Prostate gland (tissue), 2 donors: ENCODE results near the gene TMEM150B. TPM values are rescaled to one million over a fixed set of nuclear protein-coding genes. Genes with fewer than 3 reads are reported as not detected.

Source experiments
- DNase-seq: peaks from one replicate; pipeline ENCODE4 v3.0.0-alpha.2; 2019; ENCODE audit warnings: low spot score
- H3K27ac ChIP-seq, 2 donors: fragments of 200-600 bp; sonication (generic); 2 replicates each; pipeline ENCODE4 v1.5.1; 2017 to 2019
- H3K27me3 ChIP-seq: fragments of 200-600 bp; sonication (generic); replicated peaks from 2 replicates; pipeline ENCODE4 v1.5.1; 2019; ENCODE audit not compliant: insufficient read depth
- H3K36me3 ChIP-seq, 2 donors: fragments of 200-600 bp; sonication (generic); 1 replicate in 1 of 2; 2 replicates in 1 of 2; pipeline versions ENCODE4 v1.5.1 to v1.8.1; 2017 to 2019
- H3K4me1 ChIP-seq: fragments of 200-600 bp; sonication (generic); replicated peaks from 2 replicates; pipeline ENCODE4 v1.5.1; 2019
- H3K4me3 ChIP-seq, 2 donors: fragments of 200-600 bp; sonication (generic); 2 replicates each; pipeline ENCODE4 v1.5.1; 2017 to 2019
- H3K9me3 ChIP-seq: fragments of 200-600 bp; sonication (generic); 2 replicates; pipeline ENCODE4 v1.5.1; 2017
- CTCF ChIP-seq, 4 experiments: fragments of 200-600 bp in 2 of 4; fragments of 450-650 bp in 2 of 4; sonication (generic) in 2 of 4; IDR thresholded peaks; 1 replicate in 3 of 4; 2 replicates in 1 of 4; pipeline ENCODE4 v1.5.1; 2016 to 2019; ENCODE audit warnings: antibody characterized with exemption in 4 of 4, mild to moderate bottlenecking in 2 of 4, moderate library complexity in 2 of 4
- POLR2A ChIP-seq: fragments of 450-650 bp; IDR thresholded peaks from one replicate; pipeline ENCODE4 v1.6.1; 2016; ENCODE audit warnings: antibody characterized with exemption, mild to moderate bottlenecking
- POLR2AphosphoS5 ChIP-seq: sonication (generic); formaldehyde crosslinking; IDR thresholded peaks from one replicate; pipeline ENCODE4 v1.6.1; 2017; ENCODE audit warnings: antibody characterized with exemption
- WGBS: methylation state at CpG from one replicate; pipeline ENCODE4 v1.1.5; 2018; 5-methylcytosine and 5-hydroxymethylcytosine counted together
- intact Hi-C: fragments of 100-400 bp; cut with DNase I; formaldehyde crosslinking; loops from one replicate; pipeline ENCODE4 v1.14.2; 2022
- total RNA-seq, 2 donors: library from RNA; depleted of rRNA; stranded (reverse); fragments of >200 nt; gene quantifications; one replicate each; pipeline ENCODE4 v1.1.0, GENCODE V29; 2016

The TMEM150B gene
- total RNA-seq, 2 donors from 2014 or later = not detected

GRCh38 chr19:55315956-55316525 is 9.1 kb downstream of the TMEM150B start:
- TF ChIP-seq CTCF (IDR thresholded peaks at IDR 0.05) = no peak
- no peak for TF ChIP-seq POLR2AphosphoS5
- no peak for TF ChIP-seq POLR2A
- intact Hi-C loops = no loop called here
- 70% methylated on average over 13 of the region's 13 CpGs for WGBS
- Histone ChIP-seq H3K9me3 (no peaks in the 10 kb centered on the region), H3K27ac (no peak overlapping the region), H3K4me1 (no peaks in the 10 kb centered on the region), H3K27me3 (no peaks in the 10 kb centered on the region), H3K36me3 (no peaks in the 10 kb centered on the region), H3K4me3 (no peak overlapping the region)
- no peak for DNase-seq

GRCh38 chr19:55314396-55314795 is 10.7 kb downstream of the TMEM150B start:
- 81% methylated on average over 8 of the region's 8 CpGs for WGBS
- H3K36me3 ChIP-seq = no peaks in the 10 kb centered on the region
- H3K27ac ChIP-seq = no peak overlapping the region
- H3K4me1 ChIP-seq = no peaks in the 10 kb centered on the region
- H3K9me3 ChIP-seq = no peaks in the 10 kb centered on the region
- intact Hi-C loops = no loop called here
- no peaks in the 10 kb centered on the region for H3K27me3 ChIP-seq
- DNase-seq = no peak
- TF ChIP-seq POLR2A (no peak), CTCF (IDR thresholded peaks at IDR 0.05) (no peak), POLR2AphosphoS5 (no peak)
- no peak overlapping the region for H3K4me3 ChIP-seq

- Histone ChIP-seq H3K4me1 (no peaks in the 10 kb centered on the region), H3K36me3 (no peaks in the 10 kb centered on the region), H3K27ac (no peak overlapping the region), H3K4me3 (no peak overlapping the region), H3K9me3 (no peaks in the 10 kb centered on the region), H3K27me3 (no peaks in the 10 kb centered on the region)
- TF ChIP-seq POLR2A (no peak), CTCF (IDR thresholded peaks at IDR 0.05) (no peak), POLR2AphosphoS5 (no peak)
- intact Hi-C loops = no loop called here
- 84% methylated on average over 47 of the region's 47 CpGs for WGBS
- no peak for DNase-seq
Measured at GRCh38 chr19:55312621-55313512, 12.3 kb downstream of the TMEM150B start.

GRCh38 chr19:55311797-55312196 is 13.3 kb downstream of the TMEM150B start:
- H3K4me1 ChIP-seq = no peaks in the 10 kb centered on the region
- TF ChIP-seq POLR2AphosphoS5 (no peak), CTCF (IDR thresholded peaks at IDR 0.05) (no peak), POLR2A (no peak)
- H3K9me3 ChIP-seq = no peaks in the 10 kb centered on the region
- no peak overlapping the region for H3K27ac ChIP-seq
- no peak overlapping the region for H3K4me3 ChIP-seq
- H3K27me3 ChIP-seq = no peaks in the 10 kb centered on the region
- intact Hi-C loops = no loop called here
- no peak for DNase-seq
- 86% methylated on average over 12 of the region's 18 CpGs for WGBS
- no peaks in the 10 kb centered on the region for H3K36me3 ChIP-seq
